Hippocampal formation (tissue), 2 donors: ENCODE data around the gene SAP30BP.

Experiments
- DNase-seq, 2 donors: peaks; one replicate each; lab custom pipeline; 2025; lab: John Stamatoyannopoulos, UW

Gene SAP30BP

DNA sequence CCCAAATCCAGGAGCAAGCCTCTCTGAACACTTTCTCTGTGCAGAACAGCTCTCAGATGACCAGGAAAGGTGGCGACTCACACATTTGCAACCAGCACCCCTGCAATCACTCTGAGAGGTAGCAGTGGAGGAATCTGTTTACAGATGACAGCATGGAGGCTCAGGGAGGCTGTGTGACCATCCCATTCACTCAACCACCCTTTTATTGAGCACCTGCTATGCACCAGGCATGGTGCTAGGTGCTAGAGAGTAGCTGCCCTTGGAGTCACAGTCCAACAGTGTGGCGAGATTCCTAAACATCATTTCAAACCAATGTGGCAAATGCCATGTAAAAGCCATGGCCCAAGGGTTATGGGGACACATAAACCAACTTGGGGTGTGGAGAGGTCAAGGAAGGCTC is 52.6 kb downstream of the SAP30BP start:
- no peak for DNase-seq

DNA sequence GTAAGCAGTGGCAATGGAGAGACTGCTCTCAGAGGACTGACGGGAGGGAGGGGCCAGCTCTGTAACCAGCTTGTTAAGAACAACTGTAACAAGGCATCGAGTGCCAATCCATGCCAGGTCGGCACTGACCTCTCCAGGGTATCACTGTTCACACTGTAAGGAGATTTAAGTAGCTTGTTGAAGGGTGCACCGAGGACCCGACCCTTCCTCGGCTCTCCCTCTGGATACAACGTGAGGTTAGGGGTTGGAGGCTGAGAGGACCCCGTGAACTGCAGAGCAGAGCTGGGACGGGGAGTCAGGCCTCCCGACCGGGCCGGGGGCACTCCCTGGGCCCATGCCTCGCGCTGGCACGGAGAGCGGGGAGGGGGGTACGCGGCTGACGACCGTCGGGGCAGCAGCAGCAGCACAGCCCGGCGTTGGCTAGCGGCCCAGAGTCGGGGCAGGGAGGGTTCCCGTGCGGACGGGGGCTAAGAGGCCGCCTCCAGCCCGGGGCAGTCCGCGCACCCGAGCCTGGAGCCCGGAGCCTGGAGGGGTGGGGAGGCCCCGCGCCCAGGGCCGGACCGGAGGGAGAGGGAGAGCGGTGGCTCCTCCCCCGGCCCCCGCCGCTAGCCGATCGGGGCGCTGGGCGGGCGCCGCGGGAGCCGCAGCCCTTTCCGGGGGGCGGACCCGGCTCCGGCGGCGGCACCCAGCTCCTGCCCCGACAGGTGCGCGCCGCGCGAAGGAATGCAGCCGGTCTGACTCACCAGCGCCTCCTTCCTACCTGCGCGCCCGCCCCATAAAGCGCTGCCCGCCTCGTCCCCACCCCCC is 53.7 kb downstream of the SAP30BP start, which contains the start of gene ITGB4:
Gene ITGB4 (plus strand): TSS at position 804 of the 807 bp plus-strand sequence. CDS start 3,245 bp downstream, outside the sequence.
- DNase-seq: peak in 1 of 2 donors; percentile 12

DNA sequence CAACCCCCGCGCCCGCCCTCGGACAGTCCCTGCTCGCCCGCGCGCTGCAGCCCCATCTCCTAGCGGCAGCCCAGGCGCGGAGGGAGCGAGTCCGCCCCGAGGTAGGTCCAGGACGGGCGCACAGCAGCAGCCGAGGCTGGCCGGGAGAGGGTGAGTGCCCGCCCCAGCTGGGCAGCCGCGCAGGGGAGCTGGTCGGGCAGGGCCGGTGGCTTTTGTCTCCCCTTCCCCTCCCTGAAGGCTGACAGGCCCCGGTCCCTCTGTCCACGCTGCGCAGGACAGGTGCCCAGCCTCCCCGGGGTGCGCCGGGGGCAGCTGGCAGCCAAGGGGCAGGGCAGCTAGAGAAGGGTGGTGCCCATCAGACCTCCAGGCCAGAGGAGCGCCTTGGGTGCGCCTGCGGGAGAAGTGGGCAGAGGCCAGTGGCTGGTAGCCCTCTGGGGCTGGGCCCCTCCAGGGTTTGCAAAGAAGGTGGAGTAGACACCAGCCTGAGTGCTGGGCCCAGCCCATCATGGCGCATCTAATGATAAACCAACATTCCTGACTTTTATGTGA is 54.4 kb downstream of the SAP30BP start:
- no peak for DNase-seq

DNA sequence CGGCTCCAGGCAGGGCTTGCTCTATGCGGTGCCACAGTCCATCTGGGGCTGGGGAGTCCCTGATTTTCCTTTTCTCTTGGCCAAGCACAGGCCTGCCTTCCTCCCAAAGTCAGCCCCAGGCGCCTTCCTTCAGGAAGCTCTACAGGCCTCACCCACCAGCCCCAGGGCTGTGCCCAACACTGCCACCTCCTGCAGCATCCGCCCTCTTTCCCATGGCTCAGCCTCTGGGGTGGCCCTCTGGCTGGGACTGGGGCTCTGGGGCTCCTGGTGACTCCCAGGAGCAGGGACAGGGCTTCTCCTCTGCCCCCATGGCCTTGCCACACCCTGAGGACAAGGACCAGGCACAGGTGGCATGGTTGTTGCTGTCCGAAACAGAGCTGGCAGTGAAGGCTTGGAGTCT is 54.9 kb downstream of the SAP30BP start:
- no peak for DNase-seq

DNA sequence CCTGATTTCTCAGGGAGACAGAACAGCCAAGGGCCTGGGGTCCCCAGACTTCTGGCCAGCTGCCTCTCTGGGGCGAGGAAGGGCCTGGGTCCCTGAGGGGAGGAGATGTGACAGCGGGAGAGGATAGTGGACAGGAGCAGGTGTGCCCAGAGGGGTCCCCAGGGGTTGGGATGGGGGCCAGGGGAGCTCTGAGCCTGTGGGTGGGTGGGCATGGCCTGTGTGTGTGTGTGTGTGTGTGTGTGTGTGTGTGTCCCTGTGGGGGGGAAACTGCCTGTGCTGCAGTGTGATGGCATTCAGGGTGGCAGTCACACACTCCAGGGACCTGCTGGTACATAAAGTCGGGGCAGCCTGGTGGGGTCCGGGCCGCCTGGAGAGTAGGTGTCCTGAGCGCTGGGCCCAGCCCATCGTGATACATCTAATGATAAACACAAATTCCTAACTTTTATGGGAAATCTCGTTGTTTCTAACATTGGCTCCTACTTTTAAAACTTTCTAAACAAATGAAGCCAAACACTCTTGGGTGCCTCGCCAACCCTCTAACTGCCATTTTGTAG is 55.5 kb downstream of the SAP30BP start:
- no peak for DNase-seq

DNA sequence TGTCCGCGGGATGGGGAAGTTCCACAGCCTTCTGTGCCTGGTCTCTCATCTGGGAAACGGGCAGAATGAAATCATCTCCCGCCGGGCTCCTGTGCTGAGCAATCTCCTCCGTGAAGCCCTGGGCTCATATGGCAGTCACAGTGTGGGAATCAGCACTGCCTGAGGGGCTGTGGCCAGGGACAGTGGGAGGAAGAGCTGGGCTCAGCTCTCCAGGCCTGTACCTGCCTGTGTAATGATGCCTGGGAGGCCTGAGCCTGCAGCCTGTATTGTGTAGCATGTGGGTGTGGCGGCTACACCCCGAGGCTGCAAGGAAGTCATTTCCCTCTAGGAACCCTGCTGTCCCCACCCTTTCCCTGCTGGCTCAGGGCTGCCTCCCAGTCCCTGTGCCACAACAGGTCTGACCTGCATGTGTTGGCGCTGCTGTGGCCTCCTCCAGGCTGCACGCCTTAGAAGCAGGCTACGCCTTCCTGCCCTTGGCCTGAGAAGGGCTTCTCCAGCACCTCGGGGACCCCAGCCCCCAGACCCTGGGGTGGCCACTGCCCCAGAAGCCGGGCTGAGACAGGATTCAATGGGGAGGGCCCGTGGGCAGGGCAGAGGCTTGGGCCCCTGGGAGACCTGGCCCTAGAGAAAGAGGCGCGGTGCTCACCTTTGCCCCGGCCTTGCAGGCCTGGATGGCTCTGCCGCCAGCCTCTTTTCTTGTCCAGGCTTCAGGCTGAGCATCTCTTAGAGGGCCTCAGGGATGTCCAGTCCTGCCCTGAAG is 56.2 kb downstream of the SAP30BP start:
- DNase-seq: no peak

DNA sequence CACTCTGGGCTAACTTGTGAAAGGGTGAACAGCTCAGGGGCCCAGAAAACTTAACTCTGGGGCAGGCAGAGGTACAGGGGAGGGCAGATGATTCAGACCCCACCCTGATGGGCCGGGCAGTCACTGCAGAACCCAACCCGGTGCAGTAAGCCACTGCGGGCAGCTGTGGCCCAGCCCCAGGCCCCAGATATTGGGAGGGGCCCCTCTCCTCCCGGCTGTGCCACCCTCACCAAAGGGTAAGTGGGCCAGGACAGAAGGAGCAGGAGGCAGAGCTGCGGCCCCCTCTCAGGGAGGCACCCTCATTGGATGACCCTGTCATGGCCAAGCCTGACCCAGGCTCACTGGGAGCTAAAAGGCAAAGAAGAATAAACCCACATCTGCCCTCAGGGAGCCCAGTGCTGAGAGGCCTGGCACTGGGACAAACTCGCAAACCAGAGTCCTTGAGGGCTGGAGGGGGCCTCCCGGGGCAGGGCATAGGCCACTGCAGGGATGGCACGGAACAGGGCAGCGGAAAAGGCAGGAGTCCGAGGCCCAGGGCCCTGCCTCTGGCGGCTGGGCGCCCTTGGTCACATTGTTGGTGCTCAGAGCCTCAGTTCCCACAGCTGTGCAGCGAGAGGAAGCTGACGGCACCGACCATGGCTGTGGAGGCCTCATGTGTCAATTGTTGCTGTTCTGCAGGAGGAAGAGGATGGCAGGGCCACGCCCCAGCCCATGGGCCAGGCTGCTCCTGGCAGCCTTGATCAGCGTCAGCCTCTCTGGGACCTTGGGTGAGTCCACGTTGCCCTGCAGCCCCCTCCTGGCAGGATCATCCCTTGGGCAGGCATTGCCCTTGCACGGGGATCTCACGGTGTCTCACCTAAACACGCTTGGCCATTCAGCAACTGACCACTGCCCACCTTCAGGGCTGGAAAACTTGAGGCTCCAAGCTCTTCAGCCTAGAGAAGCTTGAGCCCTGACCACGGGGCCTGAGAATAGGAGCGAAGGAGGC is 57.2 kb downstream of the SAP30BP start:
- DNase-seq: no peak

DNA sequence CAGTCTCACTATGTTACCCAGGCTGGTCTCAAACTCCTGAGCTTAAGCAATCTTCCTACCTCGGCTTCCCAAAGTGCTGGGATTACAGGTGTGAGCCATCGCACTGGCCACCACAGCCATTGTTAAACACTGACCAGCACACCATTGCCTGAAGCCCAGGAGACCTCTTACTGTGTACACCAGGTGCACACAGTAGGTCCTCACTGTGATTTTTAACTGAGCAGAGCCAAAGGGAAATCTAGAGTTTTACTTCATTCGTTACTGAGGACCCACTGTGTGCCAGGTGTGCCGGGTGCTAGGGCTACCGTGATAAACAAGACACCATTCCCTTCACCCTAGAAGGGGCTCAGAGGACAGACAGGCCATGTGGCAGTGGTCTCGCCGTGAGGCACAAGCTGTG is 58.4 kb downstream of the SAP30BP start:
- DNase-seq: no peak

DNA sequence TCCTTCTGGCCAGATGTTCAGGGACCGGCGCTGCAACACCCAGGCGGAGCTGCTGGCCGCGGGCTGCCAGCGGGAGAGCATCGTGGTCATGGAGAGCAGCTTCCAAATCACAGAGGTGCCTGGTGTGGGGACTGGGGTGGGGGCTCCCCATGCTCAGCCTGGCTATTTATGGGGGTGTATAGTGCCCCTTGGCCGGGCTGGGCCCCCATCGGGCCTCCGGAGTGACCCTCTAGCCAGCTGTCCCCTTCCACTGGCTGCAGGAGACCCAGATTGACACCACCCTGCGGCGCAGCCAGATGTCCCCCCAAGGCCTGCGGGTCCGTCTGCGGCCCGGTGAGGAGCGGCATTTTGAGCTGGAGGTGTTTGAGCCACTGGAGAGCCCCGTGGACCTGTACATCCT is 60.3 kb downstream of the SAP30BP start:
- DNase-seq: no peak

DNA sequence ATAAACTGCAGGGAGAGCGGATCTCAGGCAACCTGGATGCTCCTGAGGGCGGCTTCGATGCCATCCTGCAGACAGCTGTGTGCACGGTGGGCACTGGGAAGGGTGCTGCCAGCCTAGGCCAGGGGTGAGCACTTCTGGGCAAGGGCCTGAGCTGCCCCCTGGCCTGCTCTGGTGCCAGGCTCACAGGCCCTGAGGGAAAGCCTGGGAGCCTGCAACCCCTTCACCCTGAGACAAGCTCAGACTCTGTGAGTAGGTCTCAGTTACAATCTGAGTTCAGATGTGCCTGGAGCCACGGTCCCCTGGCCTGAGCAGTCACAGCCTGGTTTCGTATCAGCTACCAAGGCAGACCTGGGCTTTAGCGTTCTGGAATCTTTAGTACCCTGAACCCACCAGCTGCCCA is 62.2 kb downstream of the SAP30BP start:
- no peak for DNase-seq

DNA sequence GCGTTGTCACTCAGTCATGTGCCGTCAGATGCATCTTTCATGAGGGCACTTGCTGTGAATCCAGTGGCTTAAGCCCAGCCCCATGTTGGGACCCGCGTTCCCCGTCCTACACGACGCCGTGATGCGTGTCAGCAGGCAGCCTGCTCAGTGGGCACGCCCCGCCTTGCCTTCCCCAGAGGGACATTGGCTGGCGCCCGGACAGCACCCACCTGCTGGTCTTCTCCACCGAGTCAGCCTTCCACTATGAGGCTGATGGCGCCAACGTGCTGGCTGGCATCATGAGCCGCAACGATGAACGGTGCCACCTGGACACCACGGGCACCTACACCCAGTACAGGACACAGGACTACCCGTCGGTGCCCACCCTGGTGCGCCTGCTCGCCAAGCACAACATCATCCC is 62.9 kb downstream of the SAP30BP start:
- DNase-seq: no peak

DNA sequence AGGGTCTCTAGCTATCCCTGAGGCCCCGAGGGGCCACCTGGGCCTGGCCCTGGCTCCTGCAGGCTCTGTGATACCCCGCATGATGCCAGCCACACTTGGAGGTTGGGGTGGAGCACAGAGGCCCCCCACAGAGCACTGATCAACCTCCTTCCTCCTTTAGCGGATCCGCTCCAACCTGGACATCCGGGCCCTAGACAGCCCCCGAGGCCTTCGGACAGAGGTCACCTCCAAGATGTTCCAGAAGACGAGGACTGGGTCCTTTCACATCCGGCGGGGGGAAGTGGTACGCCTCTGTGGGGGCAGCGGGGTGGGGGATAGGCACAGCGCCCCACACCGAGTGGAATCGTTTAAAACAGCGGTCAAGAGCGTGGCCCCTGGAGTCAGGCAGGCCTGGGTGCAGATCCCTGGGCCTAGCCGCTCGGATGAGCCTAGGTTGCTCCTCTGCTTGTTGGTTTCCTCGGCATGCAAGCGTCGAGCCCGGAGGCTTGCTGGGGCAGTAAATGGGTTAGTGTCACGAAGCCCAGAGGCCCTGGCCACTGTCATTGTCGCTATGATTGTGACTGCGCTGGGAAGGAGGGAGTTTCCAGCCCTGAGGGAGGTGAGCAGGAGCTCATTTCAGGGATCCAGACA is 64.1 kb downstream of the SAP30BP start:
- DNase-seq: no peak

DNA sequence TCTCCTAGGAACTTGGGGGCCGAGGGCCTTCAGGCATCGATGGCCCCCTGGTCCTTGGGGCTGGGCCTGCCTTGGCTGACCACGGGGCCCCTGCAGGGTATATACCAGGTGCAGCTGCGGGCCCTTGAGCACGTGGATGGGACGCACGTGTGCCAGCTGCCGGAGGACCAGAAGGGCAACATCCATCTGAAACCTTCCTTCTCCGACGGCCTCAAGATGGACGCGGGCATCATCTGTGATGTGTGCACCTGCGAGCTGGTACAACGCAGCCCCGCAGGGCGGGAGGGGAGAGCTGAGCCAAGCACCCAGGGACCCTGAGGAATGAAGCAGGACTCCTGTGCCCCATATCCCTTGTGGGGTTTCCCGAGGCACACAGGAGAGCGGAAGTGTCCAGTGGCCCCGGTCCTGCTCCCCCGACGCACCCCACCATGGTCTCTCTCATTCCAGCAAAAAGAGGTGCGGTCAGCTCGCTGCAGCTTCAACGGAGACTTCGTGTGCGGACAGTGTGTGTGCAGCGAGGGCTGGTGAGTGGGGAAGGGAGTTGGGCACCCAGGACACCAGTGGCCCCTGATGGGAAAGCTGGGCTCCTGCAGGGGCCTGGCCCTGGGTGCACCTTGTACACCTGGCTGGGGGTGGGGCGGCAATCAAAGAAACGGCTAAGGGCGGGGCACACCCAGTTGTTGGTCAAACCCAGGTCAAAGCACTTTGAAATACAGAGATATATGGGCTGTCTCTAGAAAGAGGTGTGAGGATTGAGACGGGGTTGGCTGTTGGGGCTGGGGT is 64.8 kb downstream of the SAP30BP start:
- DNase-seq: no peak

DNA sequence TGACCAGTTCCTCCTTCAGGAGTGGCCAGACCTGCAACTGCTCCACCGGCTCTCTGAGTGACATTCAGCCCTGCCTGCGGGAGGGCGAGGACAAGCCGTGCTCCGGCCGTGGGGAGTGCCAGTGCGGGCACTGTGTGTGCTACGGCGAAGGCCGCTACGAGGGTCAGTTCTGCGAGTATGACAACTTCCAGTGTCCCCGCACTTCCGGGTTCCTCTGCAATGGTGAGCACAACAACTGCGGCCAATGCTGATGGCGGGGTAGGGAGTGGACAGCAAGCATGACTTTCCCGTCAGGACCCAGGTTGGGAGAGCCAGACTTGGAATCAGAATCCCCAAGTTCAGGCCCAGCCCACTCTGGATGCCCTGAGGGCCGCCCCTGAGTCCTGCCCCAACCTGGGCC is 66.3 kb downstream of the SAP30BP start:
- no peak for DNase-seq

DNA sequence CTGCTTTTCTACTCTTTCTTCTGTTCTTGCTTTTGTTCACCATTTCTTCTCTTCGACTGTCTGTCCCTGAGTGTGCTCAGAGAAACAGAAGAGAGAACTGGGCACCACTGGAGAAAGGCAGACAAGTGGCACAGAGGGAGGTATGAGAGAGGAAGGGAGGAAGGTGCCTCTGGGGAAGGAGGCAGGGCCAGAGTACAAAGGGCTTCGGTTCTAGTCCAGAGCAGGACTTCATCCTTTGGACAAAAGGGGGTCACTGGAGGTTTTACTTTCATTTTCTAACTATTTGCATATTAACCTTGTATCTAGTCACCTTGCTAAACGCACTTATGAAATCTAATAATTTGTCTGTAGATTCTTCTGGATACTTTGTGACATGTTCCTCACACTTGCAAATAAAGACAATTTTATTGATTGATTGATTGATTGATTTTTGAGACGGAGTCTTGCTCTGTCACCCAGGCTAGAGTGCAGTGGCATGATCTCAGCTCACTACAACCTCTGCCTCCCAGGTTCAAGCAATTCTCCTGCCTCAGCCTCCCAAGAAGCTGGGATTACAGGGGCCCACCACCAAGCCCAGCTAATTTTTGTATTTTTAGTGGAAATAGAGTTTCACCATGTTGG is 67.6 kb downstream of the SAP30BP start:
- DNase-seq: no peak

DNA sequence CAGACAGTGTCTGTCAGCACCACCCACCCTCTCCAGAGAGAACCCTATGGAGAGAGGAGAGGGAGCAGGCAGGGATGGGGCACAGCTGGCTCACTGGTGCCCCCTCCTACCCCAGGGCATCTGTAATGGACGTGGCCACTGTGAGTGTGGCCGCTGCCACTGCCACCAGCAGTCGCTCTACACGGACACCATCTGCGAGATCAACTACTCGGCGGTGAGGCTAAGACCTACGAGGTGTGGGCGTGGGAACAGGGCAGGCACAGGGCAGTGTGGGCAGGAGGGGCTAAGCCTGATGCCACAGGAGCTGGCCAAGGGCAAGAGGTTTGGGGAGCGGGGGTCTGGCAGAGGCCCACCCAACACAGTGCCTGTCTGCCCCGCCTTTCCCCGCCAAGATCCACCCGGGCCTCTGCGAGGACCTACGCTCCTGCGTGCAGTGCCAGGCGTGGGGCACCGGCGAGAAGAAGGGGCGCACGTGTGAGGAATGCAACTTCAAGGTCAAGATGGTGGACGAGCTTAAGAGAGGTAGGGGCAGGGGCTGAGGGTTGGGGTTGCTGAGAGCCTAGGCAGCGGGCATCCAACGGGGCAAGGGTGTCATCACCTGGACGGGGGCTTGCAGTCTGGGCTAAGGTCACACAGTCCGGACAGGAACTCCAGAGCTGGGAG is 69.2 kb downstream of the SAP30BP start:
- no peak for DNase-seq

DNA sequence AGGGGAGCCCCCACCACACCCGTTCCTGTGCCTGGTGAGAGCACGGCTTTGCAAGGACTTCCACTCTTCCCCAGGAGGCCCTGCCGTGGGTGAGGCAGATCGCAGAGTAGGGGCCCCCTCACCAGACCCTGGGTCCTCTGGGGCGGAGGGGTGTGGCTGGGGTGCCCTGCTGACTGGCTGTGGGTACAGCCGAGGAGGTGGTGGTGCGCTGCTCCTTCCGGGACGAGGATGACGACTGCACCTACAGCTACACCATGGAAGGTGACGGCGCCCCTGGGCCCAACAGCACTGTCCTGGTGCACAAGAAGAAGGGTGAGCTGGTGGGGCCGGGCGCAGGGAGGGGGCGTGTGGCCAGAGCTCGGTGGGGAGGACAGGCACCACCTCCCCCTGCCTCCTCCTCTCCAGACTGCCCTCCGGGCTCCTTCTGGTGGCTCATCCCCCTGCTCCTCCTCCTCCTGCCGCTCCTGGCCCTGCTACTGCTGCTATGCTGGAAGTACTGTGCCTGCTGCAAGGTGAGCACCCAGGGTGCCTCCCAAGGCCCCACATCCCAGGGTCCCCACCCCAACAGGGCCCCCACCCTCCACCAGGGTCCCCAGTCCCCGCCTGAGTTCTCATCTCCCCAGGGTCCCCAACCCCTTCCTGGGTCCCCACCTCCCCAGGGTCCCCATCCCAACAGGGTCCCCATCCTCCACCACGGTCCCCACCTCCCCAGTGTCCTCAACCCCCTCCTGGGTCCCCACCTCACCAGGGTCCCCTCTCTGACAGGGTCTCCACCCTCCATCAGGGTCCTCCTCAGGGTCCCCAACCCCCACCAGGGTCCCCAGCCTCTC is 70.2 kb downstream of the SAP30BP start:
- DNase-seq: no peak

DNA sequence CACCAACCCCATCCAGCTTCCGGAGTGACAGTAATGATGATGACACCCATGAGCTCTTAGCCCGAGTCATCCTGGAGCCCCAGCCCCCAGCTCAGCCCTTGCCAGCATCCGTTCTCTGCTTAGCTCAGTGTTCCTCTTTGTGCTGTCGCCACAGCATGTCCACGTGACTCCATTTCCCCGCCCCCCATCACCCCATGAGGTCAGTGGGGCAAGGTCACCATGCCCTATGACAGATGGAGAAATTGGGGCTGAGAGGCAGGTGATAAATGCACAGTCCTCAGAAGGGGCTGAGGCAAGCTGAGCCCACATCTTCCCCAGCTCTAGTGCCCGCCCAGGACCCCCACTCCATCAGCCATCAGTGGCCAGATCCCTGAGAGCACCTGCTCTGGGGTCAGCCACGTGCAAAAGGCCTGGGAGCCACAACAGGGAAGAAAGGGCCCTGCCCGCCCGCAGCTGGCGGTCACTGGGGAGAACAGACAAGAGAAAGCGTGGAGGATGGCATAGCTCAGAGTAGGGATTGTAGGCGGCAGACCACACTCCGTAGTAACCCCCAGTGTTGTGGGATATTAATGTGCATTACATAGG is 71.2 kb downstream of the SAP30BP start:
- peak in 1 of 2 donors; percentile 15 for DNase-seq
